Lower leg skin (tissue), 3 donors: ENCODE results near the gene FMNL2.

Experiments
- POLR2A ChIP-seq, 2 donors: fragments of 450-650 bp; IDR thresholded peaks; one replicate each; pipeline ENCODE4 v1.6.1; 2016 to 2017; ENCODE audit warnings: antibody characterized with exemption in 2 of 2, mild to moderate bottlenecking in 1 of 2, moderate library complexity in 1 of 2
- TF ChIP-seq, protein P1 (sequence below), 3 donors: fragments of 450-650 bp; IDR thresholded peaks; one replicate each; pipeline ENCODE4 v1.5.1; 2016; ENCODE audit warnings: antibody characterized with exemption in 3 of 3, mild to moderate bottlenecking in 3 of 3, moderate library complexity in 2 of 3

DNA sequence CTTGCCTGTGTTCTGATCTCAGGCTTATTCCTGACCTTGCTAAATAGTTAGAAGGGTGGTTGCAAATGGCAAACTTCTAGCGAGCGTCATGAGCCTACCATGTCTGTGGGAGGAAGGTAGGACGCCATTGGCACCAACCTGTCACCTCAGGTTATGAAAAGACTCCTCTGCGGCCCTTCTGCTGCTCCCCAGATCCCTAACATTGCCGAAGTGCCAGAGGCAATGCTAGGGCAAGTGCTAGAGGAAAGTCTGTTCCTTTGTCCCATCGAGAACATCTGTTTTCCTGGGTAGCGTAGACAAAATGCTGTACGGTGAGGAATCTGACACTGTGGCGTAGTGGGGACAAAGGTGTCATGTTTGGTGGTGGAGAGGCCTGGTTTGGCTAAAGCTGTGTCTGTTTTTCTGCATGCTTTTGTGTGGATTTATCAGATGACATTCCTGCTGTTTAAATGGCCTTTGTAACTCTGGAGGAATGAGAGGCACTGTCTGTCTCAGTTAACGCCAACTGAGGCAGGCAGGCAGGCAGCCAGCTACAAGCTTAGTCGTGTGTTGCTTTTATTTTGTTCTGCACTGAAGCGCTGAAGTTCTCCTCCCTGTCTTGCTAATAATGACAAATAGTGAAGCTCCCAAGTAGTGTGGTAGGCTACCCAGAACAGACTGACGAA is 288.2 kb downstream of the FMNL2 start:
- no peak for TF ChIP-seq POLR2A (IDR thresholded peaks at IDR 0.05)
- TF ChIP-seq, protein P1, sequence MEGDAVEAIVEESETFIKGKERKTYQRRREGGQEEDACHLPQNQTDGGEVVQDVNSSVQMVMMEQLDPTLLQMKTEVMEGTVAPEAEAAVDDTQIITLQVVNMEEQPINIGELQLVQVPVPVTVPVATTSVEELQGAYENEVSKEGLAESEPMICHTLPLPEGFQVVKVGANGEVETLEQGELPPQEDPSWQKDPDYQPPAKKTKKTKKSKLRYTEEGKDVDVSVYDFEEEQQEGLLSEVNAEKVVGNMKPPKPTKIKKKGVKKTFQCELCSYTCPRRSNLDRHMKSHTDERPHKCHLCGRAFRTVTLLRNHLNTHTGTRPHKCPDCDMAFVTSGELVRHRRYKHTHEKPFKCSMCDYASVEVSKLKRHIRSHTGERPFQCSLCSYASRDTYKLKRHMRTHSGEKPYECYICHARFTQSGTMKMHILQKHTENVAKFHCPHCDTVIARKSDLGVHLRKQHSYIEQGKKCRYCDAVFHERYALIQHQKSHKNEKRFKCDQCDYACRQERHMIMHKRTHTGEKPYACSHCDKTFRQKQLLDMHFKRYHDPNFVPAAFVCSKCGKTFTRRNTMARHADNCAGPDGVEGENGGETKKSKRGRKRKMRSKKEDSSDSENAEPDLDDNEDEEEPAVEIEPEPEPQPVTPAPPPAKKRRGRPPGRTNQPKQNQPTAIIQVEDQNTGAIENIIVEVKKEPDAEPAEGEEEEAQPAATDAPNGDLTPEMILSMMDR (IDR thresholded peaks at IDR 0.05), result no peak
